NCI-H2081 (cell line): Measurements from ENCODE around the gene ROR1.
A peak's percentile ranks its signal among the peaks of the same experiment; 100 is the strongest.

Experiments
- DNase-seq, 2 experiments: peaks; one replicate each; lab custom pipeline; 2025; lab: John Stamatoyannopoulos, UW

The ROR1 gene

GRCh38 chr1:63935143-63935542, 161.3 kb downstream of the ROR1 start:
- DNase-seq = no peak

DNA sequence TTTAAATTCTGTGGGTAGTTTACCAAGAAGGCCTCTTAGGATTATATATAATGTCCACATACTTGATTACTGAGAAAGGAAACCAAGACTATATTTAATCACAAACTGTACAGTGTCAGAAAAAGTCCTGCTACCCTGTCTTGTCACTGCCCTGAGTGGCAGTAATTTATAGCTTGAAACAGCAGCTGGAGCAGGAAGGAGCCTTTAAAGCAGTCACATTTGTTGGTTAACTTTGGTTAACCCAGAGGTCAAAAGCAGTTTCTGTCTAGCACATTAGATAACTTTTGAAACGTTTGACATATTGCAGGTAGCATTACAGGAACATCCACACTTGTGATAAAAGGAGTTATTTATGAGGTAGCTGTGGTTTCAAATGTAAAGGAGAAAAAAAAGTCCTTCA, 161.7 kb downstream of the ROR1 start:
- DNase-seq = no peak

DNA sequence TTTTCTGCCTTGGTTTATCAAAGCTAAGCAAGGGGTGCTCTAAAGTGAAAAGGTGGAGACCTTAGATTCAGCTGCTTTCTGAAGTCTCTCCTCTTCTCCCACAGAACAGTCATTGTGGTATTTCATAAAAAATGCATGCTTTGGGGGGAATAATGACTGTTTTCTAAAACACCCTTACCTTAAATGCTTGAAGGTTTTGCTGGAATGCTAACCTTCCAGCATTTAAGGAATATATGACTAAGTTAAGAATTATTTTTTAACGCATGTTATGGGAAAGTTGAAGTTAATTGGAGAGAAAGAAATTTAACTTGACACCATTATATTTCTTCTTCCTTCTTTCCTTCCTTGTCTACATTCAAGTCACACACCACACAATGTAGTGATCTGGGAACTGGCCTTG, 162.5 kb downstream of the ROR1 start:
- no peak for DNase-seq

DNA sequence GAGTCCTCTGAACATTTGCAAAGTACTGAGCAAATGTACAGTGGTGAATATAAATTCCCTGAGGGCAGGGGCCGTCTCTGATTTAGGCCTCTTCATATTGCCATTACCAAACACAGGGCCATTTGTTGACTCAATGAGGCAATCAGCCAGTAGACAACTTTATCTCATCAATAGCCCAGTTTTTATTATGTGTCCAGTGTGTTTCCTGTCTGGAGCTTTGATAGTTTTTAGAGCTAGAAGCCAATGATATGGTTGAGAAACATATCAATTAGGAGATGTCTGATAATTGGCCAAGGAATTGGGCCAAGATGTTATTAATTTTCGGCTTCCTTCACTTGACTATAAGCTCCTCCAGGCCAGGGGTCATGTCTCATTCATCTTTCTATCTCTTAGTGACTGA, 163.0 kb downstream of the ROR1 start:
- no peak for DNase-seq

DNA sequence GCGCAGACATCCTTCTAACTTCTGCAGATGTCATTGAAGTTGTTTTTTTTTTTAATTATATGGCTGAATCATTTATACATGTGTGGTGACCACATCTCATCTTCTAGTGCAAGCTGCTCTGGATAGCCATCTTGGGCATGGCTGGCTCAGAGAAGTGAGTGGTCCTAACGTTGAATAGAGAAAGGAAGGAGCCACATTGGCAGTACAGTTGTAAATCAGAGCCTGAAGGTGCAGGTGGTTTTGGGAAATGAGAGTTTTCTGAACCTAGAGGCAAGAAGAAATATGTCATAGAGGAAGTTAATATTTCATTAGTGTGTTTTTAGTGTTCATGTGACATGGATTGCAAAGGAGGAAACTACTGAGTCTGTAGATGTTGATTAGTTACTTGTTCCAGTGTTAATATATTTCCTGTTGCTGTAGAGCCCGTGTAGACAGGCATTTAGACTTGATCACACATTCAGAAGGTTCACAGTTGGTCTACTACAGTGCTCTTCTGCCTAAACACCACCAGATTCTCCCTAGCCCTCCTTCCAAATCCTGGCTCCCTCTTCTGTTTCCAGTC, 163.7 kb downstream of the ROR1 start:
- no peak for DNase-seq

DNA sequence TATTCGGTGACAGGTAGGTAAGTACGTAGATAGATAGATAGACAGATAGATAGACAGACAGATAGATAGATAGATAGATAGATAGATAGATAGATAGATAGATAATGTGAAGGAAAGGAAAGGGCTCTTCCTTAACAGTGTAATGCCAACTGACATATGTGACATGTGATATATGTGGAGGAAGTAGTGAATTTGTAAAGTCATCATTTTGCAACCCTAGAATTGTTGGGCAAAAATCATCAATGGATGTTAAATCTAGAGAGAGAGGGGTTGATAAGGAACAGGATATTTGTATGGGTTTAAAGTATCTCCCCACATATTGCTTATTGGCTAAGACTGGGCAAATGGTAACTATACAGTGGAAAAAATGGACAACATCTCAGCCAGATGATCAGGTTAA, 166.6 kb downstream of the ROR1 start:
- no peak for DNase-seq

DNA sequence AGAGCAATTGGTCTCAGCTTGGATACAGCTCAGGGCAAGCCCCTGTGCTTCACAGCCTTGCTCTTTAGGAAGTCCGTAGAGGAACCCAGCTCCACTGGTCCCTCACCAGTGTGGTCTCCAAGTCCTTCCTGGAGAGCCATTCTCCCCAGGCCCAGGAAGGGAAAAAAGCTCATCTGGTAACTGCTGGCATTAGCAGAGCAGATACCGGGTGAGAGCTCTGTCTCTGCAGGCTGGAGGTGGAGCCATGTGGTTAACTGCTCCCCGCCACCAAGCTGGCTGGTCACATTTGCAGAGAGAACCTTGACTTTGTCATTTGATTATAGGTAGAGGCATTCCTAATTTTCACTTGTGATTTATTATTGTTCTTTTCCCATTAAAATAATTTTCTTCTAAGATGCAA, 169.6 kb downstream of the ROR1 start:
- no peak for DNase-seq

DNA sequence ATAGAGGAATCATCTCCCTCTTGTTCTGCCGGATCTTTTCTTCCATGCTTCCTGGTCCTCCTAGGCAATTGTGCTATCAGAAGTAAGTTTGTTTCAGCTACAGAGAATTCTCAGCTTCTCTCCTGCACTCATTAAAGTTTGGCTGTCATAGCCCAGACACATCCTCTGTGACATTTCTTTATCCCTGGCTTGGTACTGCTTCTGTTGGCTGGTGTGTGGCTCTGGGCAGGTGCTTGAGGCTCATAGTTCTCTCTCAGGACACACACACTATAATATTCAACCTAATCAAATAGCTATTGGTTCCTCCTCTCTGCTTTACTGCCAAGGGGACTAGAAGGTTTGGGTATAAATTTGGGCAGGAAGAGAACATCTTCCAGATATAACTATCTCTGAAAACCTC, 172.1 kb downstream of the ROR1 start:
- no peak for DNase-seq

DNA sequence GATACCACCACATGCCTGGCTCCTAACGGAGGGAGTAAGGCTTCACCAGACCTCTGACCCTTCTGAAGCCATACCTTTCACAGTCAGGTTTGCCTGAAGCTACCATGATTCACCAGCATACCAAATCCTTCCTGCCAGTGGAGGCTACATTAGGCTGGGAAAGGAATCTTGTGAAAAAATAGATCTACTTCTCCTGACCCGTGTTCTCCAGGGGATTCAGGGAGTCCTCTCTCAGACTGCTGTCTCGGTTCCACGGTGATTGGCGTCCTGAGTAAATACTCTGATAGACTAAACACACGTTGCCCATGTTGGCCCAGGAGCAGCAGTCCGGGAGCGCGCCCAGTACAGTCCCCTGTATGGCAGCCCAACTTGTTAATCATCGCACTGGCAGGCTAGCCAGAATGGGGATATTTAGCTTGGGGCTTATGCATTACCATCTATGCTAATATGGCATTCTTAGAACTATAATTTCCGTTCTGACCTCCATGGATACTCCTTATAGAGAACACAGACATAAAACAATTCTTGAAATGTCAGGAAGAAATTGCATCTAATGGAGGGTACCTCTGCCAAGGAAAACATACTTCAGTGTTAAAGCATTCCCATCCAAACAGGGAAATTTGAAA, 173.2 kb downstream of the ROR1 start:
- no peak for DNase-seq

DNA sequence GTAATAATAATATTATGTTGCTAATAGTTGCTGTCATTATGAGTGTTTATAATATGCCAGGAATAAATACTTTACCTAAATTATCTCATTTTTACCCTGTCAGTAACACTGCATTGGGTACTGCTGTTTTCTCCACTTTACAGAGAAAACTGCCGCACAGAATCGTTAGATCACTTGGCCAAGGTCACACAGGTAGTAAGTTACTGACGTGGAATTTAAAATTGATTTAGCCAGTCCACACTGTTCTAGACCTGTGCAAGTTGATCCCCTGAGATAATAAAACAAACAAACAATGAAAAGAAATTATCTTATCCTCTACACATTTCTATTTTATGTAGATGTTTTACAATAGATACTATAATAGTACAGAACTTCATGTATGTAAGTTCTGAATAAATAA, 174.1 kb downstream of the ROR1 start:
- DNase-seq = no peak

- no peak for DNase-seq
These were observed 176.2 kb downstream of the ROR1 start for GRCh38 chr1:63950023-63950422.

DNA sequence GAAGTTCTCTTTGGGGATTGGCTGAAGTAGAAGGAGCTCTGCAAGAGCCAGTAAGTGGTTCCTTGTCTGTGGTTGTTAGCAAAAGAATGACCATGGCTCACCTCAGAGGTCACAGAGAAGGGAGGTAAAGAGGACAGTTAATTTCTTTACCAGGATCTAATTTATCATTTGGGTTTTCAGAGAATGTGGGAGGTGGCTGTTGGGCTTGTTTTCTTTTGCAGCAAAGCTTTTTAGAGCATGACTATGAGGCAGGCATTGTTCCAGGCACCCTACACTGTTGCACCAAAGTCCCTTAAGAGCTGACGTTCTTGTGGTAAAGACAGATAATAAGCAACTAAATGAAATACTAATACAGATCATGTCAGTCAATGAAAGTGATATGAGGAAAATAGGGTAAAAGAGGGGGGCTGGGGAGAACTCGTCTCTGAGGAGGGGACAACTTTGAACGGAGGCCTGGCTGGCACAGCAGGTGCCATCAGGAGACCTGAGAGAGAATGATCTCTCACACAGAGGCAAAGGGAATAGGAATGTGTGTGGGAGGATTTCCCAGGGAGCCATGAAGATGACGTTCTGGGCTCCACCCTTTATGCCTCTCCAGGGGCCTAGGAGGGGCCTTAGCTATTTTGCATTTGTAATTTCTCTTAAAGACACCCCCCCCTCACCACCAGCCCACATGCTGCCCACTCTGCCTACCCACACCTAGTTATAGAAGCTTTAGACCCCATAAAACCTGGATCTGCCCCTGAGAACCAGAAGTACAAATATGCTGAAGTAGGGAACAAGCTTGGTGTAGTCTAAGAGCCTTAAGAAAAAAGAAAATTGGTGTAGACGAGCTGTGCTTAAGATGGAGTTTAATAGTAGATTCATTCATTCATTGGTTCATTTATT, 177.5 kb downstream of the ROR1 start:
- no peak for DNase-seq

DNA sequence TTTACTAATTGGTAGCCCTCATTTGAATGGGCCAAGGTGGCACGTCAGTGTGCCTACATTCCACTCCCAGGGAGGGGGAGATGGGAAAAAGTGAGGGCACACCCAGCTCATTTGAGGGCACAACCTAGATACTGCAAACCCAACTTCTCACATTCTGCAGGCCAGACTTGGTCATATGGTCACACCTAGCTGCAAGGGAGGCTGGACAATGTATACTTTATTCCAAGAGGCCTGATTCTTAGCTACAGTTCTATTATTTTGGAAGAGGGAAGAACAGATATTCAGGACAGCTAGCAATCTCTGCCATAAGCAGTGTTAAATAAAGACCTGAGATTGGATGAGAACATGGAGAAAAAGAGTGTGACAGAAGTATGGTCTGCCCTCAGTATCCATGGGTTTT, 180.4 kb downstream of the ROR1 start:
- no peak for DNase-seq

DNA sequence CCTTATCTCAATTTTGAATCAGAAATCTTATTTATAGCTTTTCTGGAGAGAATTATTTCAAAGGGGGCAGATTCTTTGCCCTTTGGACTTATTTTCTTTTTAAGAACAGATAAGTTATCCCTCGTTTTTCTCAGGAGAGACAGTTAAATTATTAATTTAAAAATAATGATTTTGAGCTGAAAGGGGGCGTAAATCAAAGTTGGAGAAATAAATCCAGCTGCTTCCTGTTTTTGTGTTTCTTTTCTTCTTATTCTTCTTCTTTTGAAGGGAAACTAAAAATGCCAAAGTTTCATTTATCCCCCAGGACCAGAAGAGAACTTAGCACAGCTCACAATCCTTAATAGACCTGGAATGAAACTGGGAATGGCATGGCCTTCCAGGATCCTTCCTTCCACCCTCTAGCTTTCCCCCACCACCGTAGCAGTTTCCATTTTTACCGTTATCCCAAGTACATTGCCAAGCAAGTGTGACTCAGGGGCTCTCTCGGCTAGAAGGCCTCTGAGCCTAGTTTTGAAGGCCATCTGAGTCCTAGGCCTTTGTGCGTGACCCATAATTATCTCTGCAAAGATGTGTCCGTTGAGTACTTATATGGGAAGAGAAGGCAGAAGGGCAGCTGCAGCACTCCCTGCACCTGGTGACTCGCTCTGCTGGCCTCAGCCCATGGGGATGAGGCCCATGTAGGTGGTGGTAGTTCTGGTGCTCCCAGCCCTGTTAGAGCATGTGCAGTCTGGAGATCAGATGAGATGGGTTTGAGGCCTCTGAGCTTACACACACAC, 181.7 kb downstream of the ROR1 start:
- no peak for DNase-seq

DNA sequence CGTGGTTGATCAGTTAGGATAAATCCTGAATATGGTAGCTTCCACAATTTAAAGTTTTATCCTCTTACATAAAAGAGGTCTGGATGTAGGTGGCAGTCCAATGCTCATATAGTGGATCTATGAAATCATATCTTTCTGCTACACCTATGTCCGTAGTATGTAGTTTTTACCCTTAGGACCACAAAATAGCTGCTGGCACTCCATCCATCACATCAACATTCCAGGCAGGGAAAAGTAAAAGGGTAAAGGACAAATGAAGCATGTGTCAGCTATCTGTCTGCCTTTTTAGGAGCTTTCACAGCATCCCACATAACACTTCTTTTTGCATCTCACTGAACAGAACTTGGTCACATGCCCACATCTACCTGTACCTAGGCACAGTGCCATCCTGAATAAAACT, 184.7 kb downstream of the ROR1 start:
- no peak for DNase-seq

- no peak for DNase-seq
These were observed 186.5 kb downstream of the ROR1 start for GRCh38 chr1:63960326-63960725.

DNA sequence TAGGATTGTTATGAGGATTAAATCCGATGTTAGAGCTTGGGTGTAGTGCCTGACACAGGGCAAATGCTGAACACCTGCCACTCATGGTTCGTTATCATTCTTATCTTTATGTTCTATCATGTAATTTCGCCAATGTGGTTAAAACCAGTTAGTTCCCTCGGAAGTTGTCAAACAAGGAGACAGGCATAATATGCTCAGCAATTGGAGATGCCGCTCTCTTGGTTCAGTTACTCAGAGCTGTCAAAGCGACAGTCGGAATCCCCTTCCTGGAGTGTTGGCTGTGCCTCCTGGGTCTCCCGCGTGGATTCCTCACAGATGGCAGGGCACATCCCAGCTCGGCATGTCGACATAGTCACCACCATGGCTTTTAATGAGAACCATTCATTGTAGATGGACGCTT, 192.2 kb downstream of the ROR1 start:
- DNase-seq = peak in 1 of 2 experiments; percentile 2

DNA sequence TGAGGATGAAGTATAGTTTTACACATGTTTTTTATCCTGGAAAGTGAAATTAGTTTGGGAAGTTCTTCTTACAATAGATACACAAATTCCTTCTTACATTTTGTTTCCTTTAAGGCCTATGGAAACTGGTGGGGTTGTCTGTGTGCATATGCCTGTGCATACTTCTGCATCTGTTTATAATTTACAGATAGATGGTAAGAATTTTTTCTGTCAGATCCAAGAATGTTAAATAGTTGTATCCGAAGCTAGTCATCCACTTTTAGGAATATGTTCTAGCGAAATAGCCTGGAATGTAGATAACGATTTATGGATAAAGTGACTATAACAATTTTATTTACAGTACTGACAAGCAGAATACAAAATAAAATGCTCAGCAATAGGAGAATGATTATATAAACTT, 194.1 kb downstream of the ROR1 start:
- DNase-seq = no peak

DNA sequence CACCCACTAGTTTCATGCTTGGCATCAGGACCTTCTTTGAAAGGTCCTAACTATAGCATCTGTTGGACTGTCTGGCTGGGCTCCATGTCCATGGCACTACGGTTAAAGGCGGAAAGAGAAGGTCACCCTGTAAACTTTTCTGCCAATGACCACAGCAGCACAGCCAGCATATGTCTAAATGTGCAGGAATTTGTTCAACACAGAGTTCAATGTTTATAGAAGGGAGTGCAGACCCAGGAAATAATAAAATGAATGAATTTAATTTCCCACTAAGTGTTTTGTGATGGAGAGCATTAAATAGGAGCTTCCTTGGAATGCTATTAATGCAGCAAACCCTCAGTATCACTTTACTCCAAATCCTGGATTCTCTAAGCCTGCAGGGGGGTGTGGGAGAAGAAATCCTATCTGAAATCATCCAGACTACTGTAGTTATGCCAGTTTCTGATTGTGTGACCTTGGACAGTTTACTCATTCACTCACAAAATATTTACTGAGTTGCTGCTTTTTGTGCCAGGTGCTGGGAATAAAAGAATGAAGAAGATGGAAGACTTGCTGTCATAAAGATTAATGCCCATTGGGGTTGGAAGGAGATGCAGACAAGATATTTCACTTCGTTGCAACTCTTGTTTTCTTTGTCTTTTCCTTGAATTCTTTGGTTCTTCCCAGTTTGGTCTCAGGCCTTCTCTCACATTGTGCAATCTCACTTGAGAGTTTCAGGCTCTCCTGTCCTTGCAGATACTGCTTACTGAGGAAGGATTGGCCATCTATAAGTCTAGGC, 195.0 kb downstream of the ROR1 start:
- no peak for DNase-seq

GRCh38 chr1:63969441-63969901, 195.7 kb downstream of the ROR1 start:
- no peak for DNase-seq

DNA sequence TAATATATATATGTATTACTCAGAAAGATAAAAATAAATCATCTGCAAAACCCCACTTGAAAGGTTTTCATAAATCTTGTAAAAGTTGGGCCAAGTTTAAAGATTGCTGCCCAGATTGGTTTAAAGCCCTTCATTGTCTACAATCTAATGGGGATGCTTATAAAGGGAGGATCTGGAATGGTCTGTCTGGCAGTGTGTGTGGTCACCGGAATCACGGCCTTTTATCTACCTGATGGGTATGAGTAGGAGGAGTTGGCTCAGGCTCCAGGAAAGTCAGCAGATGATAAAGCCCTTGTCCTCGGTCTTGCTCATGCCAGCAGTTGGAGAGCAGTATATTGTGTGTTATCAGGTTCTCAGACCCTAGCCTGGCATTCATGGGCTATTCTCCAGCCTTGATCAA, 197.7 kb downstream of the ROR1 start:
- DNase-seq = no peak

DNA sequence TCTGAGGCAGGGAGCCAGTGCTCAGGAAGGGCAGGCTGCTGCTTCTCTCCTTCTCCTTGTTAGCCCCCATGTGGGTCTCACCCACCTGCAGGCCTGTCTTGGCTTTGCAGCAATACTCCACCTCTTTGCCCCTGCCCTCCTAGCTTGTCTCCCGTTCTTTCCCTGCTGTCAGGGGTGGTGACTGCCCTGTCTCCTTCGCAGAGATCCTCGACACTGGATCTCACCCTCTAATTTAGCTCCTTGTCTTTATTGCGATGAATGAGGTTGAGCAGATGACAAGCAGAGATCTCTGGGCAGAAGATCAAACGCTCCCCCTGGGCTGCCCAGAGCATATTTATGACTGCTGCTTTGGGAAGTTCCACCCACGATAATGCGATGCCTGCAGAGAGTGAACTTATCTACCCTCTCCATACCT, 199.2 kb downstream of the ROR1 start:
- DNase-seq = no peak
